Measurements from ENCODE around the gene CPS1.

- TF ChIP-seq ATF3 (CRISPR knock-in tag; conservative IDR thresholded peaks at IDR 0.05) (no peak), ATF2 (CRISPR knock-in tag; IDR thresholded peaks at IDR 0.05; ENCODE audit: borderline replicate concordance, low read depth) (no peak), ESRRA (CRISPR knock-in tag; IDR thresholded peaks at IDR 0.05; ENCODE audit: borderline replicate concordance) (no peak), CTCF (IDR thresholded peaks at IDR 0.05) (peak; percentile 59; the same call in 1 of the 2 replicates), MAX (CRISPR knock-in tag; IDR thresholded peaks at IDR 0.05) (no peak), SMAD3 (CRISPR knock-in tag; IDR thresholded peaks at IDR 0.05; ENCODE audit: borderline replicate concordance) (no peak), SP1 (CRISPR knock-in tag; conservative IDR thresholded peaks at IDR 0.05) (no peak), JAZF1 (CRISPR knock-in tag; IDR thresholded peaks at IDR 0.05) (no peak), HMGXB4 (CRISPR knock-in tag; IDR thresholded peaks at IDR 0.05) (no peak), TEAD4 (CRISPR knock-in tag; IDR thresholded peaks at IDR 0.05) (no peak), MLX (CRISPR knock-in tag; IDR thresholded peaks at IDR 0.05) (no peak)
Measured at GRCh38 chr2:210577263-210578071, 21.1 kb downstream of the CPS1 start.
